HEK293 (cell line): Measurements from ENCODE around the gene CS.

Source experiments
- CTCF ChIA-PET: fragments of 350-600 bp; formaldehyde crosslinking; extraction: SDS; loops from one replicate; lab custom pipeline; 2021; ENCODE audit warnings: antibody characterized with exemption; lab: Yijun Ruan, JAX
- POLR2A ChIA-PET: fragments of 300-600 bp; formaldehyde crosslinking; extraction: SDS; loops from one replicate; lab custom pipeline; 2020; ENCODE audit warnings: antibody characterized with exemption, inconsistent platforms; lab: Yijun Ruan, JAX
- H3K27ac ChIP-seq: fragments of 200-500 bp; sonication (Bioruptor generic); 2 replicates; pipeline ENCODE4 v1.5.1; 2014; ENCODE audit warnings: low read depth, low read length, control low read depth, inconsistent platforms; ENCODE audit errors: extremely low read depth
- H3K36me3 ChIP-seq, 2 experiments: fragments of 200-500 bp in 1 of 2; sonication (Bioruptor generic) in 1 of 2; 1 replicate in 1 of 2; 2 replicates in 1 of 2; pipeline ENCODE4 v1.5.1; 2014 to 2017; ENCODE audit warnings: inconsistent platforms in 2 of 2, low read length in 2 of 2; ENCODE audit not compliant: control insufficient read depth in 2 of 2, insufficient read depth in 1 of 2
- H3K4me1 ChIP-seq: fragments of 200-500 bp; sonication (Bioruptor generic); 2 replicates; pipeline ENCODE4 v1.5.1; 2014; ENCODE audit warnings: mild to moderate bottlenecking, low read length, inconsistent platforms; ENCODE audit not compliant: control insufficient read depth, insufficient read depth
- H3K4me3 ChIP-seq: 2 replicates; pipeline ENCODE4 v1.5.1; 2011; ENCODE audit warnings: low read depth, mild to moderate bottlenecking, control low read depth, low read length, moderate library complexity
- H3K9me3 ChIP-seq: fragments of 200-500 bp; sonication (Bioruptor generic); 2 replicates; pipeline ENCODE4 v1.5.1; 2014; ENCODE audit warnings: low read depth, low read length, inconsistent platforms; ENCODE audit not compliant: control insufficient read depth, insufficient read depth
- BCL11B ChIP-seq: fragments of 450-650 bp; formaldehyde crosslinking; IDR thresholded peaks from 2 replicates; pipeline ENCODE4 v1.5.1; 2016; ENCODE audit warnings: low read depth, missing biosample characterization, missing genetic modification characterization
- GLIS1 ChIP-seq: fragments of 450-650 bp; formaldehyde crosslinking; IDR thresholded peaks from 2 replicates; pipeline ENCODE4 v1.5.1; 2016; ENCODE audit warnings: missing biosample characterization, missing genetic modification characterization
- MEIS1 ChIP-seq: sonication (generic); formaldehyde crosslinking; IDR thresholded peaks from 2 replicates; pipeline ENCODE4 v1.8.1; 2022; ENCODE audit warnings: missing genetic modification reagents, mild to moderate bottlenecking, borderline replicate concordance
- REST ChIP-seq: fragments of 450-650 bp; formaldehyde crosslinking; IDR thresholded peaks from 2 replicates; pipeline ENCODE4 v1.5.1; 2016; ENCODE audit warnings: missing biosample characterization, missing genetic modification characterization
- ZBTB17 ChIP-seq: fragments of 450-650 bp; formaldehyde crosslinking; IDR thresholded peaks from 2 replicates; pipeline ENCODE4 v1.5.1; 2016; ENCODE audit warnings: missing biosample characterization, missing genetic modification characterization
- ZNF138 ChIP-seq: fragments of 450-650 bp; formaldehyde crosslinking; IDR thresholded peaks from 2 replicates; pipeline ENCODE4 v1.5.1; 2016; ENCODE audit warnings: missing biosample characterization, missing genetic modification characterization, borderline replicate concordance
- ZNF148 ChIP-seq: fragments of 450-650 bp; formaldehyde crosslinking; IDR thresholded peaks from 2 replicates; pipeline ENCODE4 v1.5.0; 2017; ENCODE audit warnings: missing biosample characterization, missing genetic modification characterization, borderline replicate concordance
- ZNF169 ChIP-seq: fragments of 450-650 bp; formaldehyde crosslinking; IDR thresholded peaks from 2 replicates; pipeline ENCODE4 v1.5.1; 2016; ENCODE audit warnings: missing biosample characterization, missing genetic modification characterization
- ZNF184 ChIP-seq: fragments of 450-650 bp; IDR thresholded peaks from 2 replicates; pipeline ENCODE4 v1.5.1; 2018; ENCODE audit warnings: missing biosample characterization, mild to moderate bottlenecking, missing genetic modification characterization
- ZNF302 ChIP-seq: fragments of 450-650 bp; formaldehyde crosslinking; IDR thresholded peaks from 2 replicates; pipeline ENCODE4 v1.5.1; 2016; ENCODE audit warnings: missing biosample characterization, missing genetic modification characterization, low read depth
- ZNF37A ChIP-seq: fragments of 450-650 bp; IDR thresholded peaks from 2 replicates; pipeline ENCODE4 v1.5.1; 2018; ENCODE audit warnings: missing biosample characterization, missing genetic modification characterization
- ZNF561 ChIP-seq: fragments of 450-650 bp; IDR thresholded peaks from 2 replicates; pipeline ENCODE4 v1.5.1; 2018; ENCODE audit warnings: missing biosample characterization, missing genetic modification characterization, borderline replicate concordance
- ZNF600 ChIP-seq: fragments of 450-650 bp; formaldehyde crosslinking; IDR thresholded peaks from 2 replicates; pipeline ENCODE4 v1.5.1; 2016; ENCODE audit warnings: missing biosample characterization, missing genetic modification characterization
- ZNF610 ChIP-seq: fragments of 450-650 bp; formaldehyde crosslinking; IDR thresholded peaks from 2 replicates; pipeline ENCODE4 v1.5.1; 2016; ENCODE audit warnings: missing biosample characterization, missing genetic modification characterization, borderline replicate concordance
- ZNF677 ChIP-seq: fragments of 450-650 bp; IDR thresholded peaks from 2 replicates; pipeline ENCODE4 v1.5.0; 2018; ENCODE audit warnings: missing biosample characterization, mild to moderate bottlenecking, missing genetic modification characterization, moderate library complexity
- ZNF777 ChIP-seq: fragments of 450-650 bp; formaldehyde crosslinking; IDR thresholded peaks from 2 replicates; pipeline ENCODE4 v1.5.1; 2017; ENCODE audit warnings: missing biosample characterization, missing genetic modification characterization, borderline replicate concordance
- ZSCAN4 ChIP-seq: fragments of 450-650 bp; formaldehyde crosslinking; IDR thresholded peaks from 2 replicates; pipeline ENCODE4 v1.5.1; 2017; ENCODE audit warnings: missing biosample characterization, missing genetic modification characterization
- ZSCAN5A ChIP-seq: fragments of 450-650 bp; formaldehyde crosslinking; IDR thresholded peaks from 2 replicates; pipeline ENCODE4 v1.5.1; 2016; ENCODE audit warnings: missing biosample characterization, missing genetic modification characterization

The CS gene

GRCh38 chr12:56229916-56230431 is 70.2 kb downstream of the CS start, which contains the start of gene SLC39A5:
TSS of gene SLC39A5 (plus strand) at chr12:56230051. CDS start at chr12:56231275, 1,224 bp downstream.
- ChIA-PET CTCF (interaction anchor here (0.6 kb wide), 1 partner anchor 59 kb away, joined by 3 read pairs; no protein-coding TSS in a partner anchor), POLR2A (interaction anchor here (0.6 to 2.6 kb wide), 2 partner anchors 8 to 55 kb away, joined by 3 to 7 read pairs; partner anchors contain the start of gene RNF41)
- Histone ChIP-seq H3K9me3 (no peaks in the 10 kb centered on the region), H3K27ac (no peak within 1 kb of the TSS), H3K36me3 (peaks cover 9 to 24% of the 10 kb centered on the region in 2 experiments; a peak in 2 of 3 replicates), H3K4me3 (no peak within 1 kb of the TSS), H3K4me1 (0 out of 2 replicates have a peak, but pooled peaks cover 3% of the 10 kb centered on the region)
- TF ChIP-seq ZBTB17 (tag by site-specific recombination) (peak; percentile 55; the same call in 1 of the 2 replicates), ZNF677 (tag by site-specific recombination) (0 out of 2 replicates have a peak, but pooled peaks have one; percentile 23), ZNF37A (tag by site-specific recombination) (no peak)

GRCh38 chr12:56229082-56229481 is 71.0 kb downstream of the CS start:
- 0 out of 2 replicates have a peak, but pooled peaks cover 5% of the 10 kb centered on the region for H3K4me1 ChIP-seq
- POLR2A ChIA-PET = no interaction called here
- no peak overlapping the region for H3K27ac ChIP-seq
- 0 out of 2 replicates have a peak, but pooled peaks have one; percentile 7 for TF ChIP-seq GLIS1 (tag by site-specific recombination)
- no peak for TF ChIP-seq ZNF138 (tag by site-specific recombination)
- TF ChIP-seq ZNF148 (tag by site-specific recombination) = no peak
- no peak for TF ChIP-seq ZSCAN4
- TF ChIP-seq, all 188 proteins: peak for 1
- Histone ChIP-seq H3K9me3 (no peaks in the 10 kb centered on the region), H3K36me3 (peaks cover 9 to 24% of the 10 kb centered on the region in 2 experiments; a peak in 2 of 3 replicates), H3K4me3 (no peak overlapping the region)
- CTCF ChIA-PET = interaction anchor here (0.6 kb wide), 1 partner anchor 39 kb away, joined by 4 read pairs; no protein-coding TSS in a partner anchor

GRCh38 chr12:56224954-56225353 is 75.2 kb downstream of the CS start:
- ChIA-PET CTCF (interaction anchor here (0.6 to 2.3 kb wide), 3 partner anchors 14 to 106 kb away, joined by 3 to 9 read pairs (median 3); no protein-coding TSS in a partner anchor), POLR2A (no interaction called here)
- TF ChIP-seq ZNF610 (no peak), ZNF169 (tag by site-specific recombination) (no peak), BCL11B (peak; percentile 12; the same call in 1 of the 2 replicates), ZNF561 (tag by site-specific recombination) (no peak), ZNF184 (tag by site-specific recombination) (no peak), MEIS1 (CRISPR knock-in tag) (no peak), ZNF777 (tag by site-specific recombination) (no peak), ZNF600 (0 out of 2 replicates have a peak, but pooled peaks have one; percentile 15), ZSCAN5A (tag by site-specific recombination) (no peak), ZNF302 (no peak), REST (peak; percentile 99)
- Histone ChIP-seq H3K4me3 (peak overlapping the region; percentile 77), H3K9me3 (no peaks in the 10 kb centered on the region), H3K36me3 (peaks cover 9 to 24% of the 10 kb centered on the region in 2 experiments; a peak in 2 of 3 replicates), H3K27ac (peak overlapping the region; percentile 64), H3K4me1 (peaks cover 12% of the 10 kb centered on the region; the same call in 1 of the 2 replicates)
